ENCODE measurements around the gene DBF4B. TPM values are rescaled to one million over a fixed set of nuclear protein-coding genes. Genes with fewer than 3 reads are reported as not detected.

Gene DBF4B
- total RNA-seq, 1 experiment from 2014 or later: 24.7 TPM

GRCh38 chr17:44777394-44778348 lies 69.2 kb downstream of the DBF4B start:
- Histone ChIP-seq H3K27me3 (ENCODE audit: insufficient read depth, low read length) (peaks cover 4% of the 10 kb centered on the region; the same call in 1 of the 2 replicates), H4K91ac (ENCODE audit: insufficient read length, low read depth, low read length) (no peak overlapping the region), H3T11ph (ENCODE audit: low read length) (no peak overlapping the region), H4K5ac (ENCODE audit: insufficient read length, low read depth, low read length) (no peak overlapping the region), H3K56ac (ENCODE audit: insufficient read length, low read depth, low read length) (no peak overlapping the region), H2AFZ (ENCODE audit: low read length) (no peak overlapping the region), H3K79me2 (ENCODE audit: insufficient read depth, low read length) (no peaks in the 10 kb centered on the region), H3K79me1 (ENCODE audit: insufficient read depth, low read depth, low read length, poor library complexity, severe bottlenecking) (no peaks in the 10 kb centered on the region), H3K27ac (ENCODE audit: insufficient read length, low read depth, low read length) (no peak overlapping the region), H2BK20ac (ENCODE audit: low read depth, low read length, poor library complexity, severe bottlenecking) (no peak overlapping the region), H2BK15ac (ENCODE audit: low read depth, low read length) (no peak overlapping the region), H3K23me2 (ENCODE audit: insufficient read length, low read depth, low read length, poor library complexity, severe bottlenecking) (peaks cover 10% of the 10 kb centered on the region), H3K9ac (ENCODE audit: extremely low read depth, insufficient read length, low read length) (no peak overlapping the region), H4K8ac (replicated peaks; ENCODE audit: insufficient read length, low read depth, low read length) (no peak overlapping the region), H2BK5ac (ENCODE audit: insufficient read length, low read length) (no peak overlapping the region), H3K23ac (ENCODE audit: insufficient read length, low read depth, low read length) (no peak overlapping the region), H3K14ac (ENCODE audit: insufficient read depth, low read length) (no peak overlapping the region), H3K4me2 (ENCODE audit: insufficient read depth, insufficient read length, low read length) (no peak overlapping the region), H4K20me1 (ENCODE audit: control insufficient read depth, insufficient read depth, insufficient read length) (no peaks in the 10 kb centered on the region), H3K4ac (ENCODE audit: low read depth, low read length) (no peak overlapping the region), H3K18ac (ENCODE audit: insufficient read length, low read depth, low read length) (no peak overlapping the region), H2BK120ac (ENCODE audit: low read depth, low read length, poor library complexity, severe bottlenecking) (no peak overlapping the region), H3K4me1 (ENCODE audit: insufficient read depth, low read length) (peaks cover 2% of the 10 kb centered on the region; the same call in 1 of the 2 replicates), H2BK12ac (ENCODE audit: insufficient read length, low read depth, low read length) (no peak overlapping the region), H3K9me3 (ENCODE audit: control insufficient read depth, low read depth, low read length) (no peaks in the 10 kb centered on the region), H2AK5ac (ENCODE audit: insufficient read length, low read length) (no peak overlapping the region)
- Mint-ChIP-seq H3K4me1 (peaks cover 23 to 33% of the 10 kb centered on the region in 2 experiments), H3K4me3 (peak overlapping the region in 1 of 2 experiments; percentile 65; a peak in 2 of 5 replicates), H3K27ac (peak overlapping the region in 1 of 3 experiments; percentile 52; a peak in 1 of 7 replicates), H3K27me3 (ENCODE audit: low read depth) (peaks cover 39% of the 10 kb centered on the region), H3K36me3 (ENCODE audit: insufficient read depth in 1 of 3, low read depth in 3 of 3) (no peaks in the 10 kb centered on the region), H3K9me3 (no peaks in the 10 kb centered on the region)
- DNase-seq: peak; percentile 40
- WGBS (ENCODE audit: extremely low coverage, insufficient read length, low lambda C conversion rate): no CpG with 5 or more reads among the region's 20 CpGs
- no peak for TF ChIP-seq CTCF (conservative IDR thresholded peaks at IDR 0.05)

Data from H9 (cell line).